Stimulated activated CD8-positive, alpha-beta memory T cell treated with anti-CD3 and anti-CD28 coated beads, Interleukin-2, amount 100 ng/mL, for 1 hour (primary cell): ENCODE data around the gene CCL27.

Source experiments
- DNase-seq, 2 donors: peaks; one replicate each; pipeline ENCODE4 v3.0.0-alpha.2; 2020; ENCODE audit warnings: low read depth in 2 of 2

The CCL27 gene

GRCh38 chr9:34627716-34628655 is 34.5 kb downstream of the CCL27 start:
- DNase-seq, result no peak

GRCh38 chr9:34625186-34625486 is 37.3 kb downstream of the CCL27 start:
- no peak for DNase-seq

GRCh38 chr9:34624475-34625185 is 37.8 kb downstream of the CCL27 start:
- no peak for DNase-seq

GRCh38 chr9:34623374-34624235 is 38.9 kb downstream of the CCL27 start:
- no peak for DNase-seq

GRCh38 chr9:34620061-34620994 is 42.1 kb downstream of the CCL27 start, which contains the start of gene DCTN3:
Gene DCTN3, minus strand, starts transcription at chr9:34620495. Its CDS starts 31 bp downstream, at chr9:34620464.
- peak; percentile 75 to 81 for DNase-seq

- no peak for DNase-seq
These were observed 47.3 kb downstream of the CCL27 start for GRCh38 chr9:34615132-34615531.

- DNase-seq, result peak in 1 of 2 donors; percentile 47
These were observed 49.6 kb downstream of the CCL27 start for GRCh38 chr9:34612788-34613390.
